GM23338 (cell line): Measurements from ENCODE around the gene SMNDC1. TPM values are rescaled to one million over a fixed set of nuclear protein-coding genes. Genes with fewer than 3 reads are reported as not detected.

Experiments used
- ATAC-seq: fragments of 200-7000 bp; cut with Tn5 transposase; 3 replicates; pipeline ENCODE4 v1.9.1; 2020
- DNase-seq: peaks from one replicate; pipeline ENCODE4 v3.0.0-alpha.2; 2015; ENCODE audit warnings: low spot score
- H2AFZ ChIP-seq: fragments of 200-600 bp; sonication (generic); 2 replicates; pipeline ENCODE4 v1.8.0; 2016; ENCODE audit warnings: antibody characterized with exemption, mild to moderate bottlenecking, moderate library complexity
- H3F3A ChIP-seq: fragments of 200-600 bp; sonication (generic); replicated peaks from 2 replicates; pipeline ENCODE4 v1.8.0; 2017; ENCODE audit warnings: antibody characterized with exemption, mixed run types, low read depth
- H3K27ac ChIP-seq: fragments of 200-600 bp; sonication (generic); 2 replicates; pipeline ENCODE4 v1.6.1; 2016; ENCODE audit warnings: low read depth
- H3K27me3 ChIP-seq: fragments of 200-600 bp; sonication (generic); 2 replicates; pipeline ENCODE4 v1.8.0; 2016; ENCODE audit warnings: mild to moderate bottlenecking, mixed run types, moderate library complexity; ENCODE audit not compliant: insufficient read depth
- H3K36me3 ChIP-seq: fragments of 200-600 bp; sonication (generic); 2 replicates; pipeline ENCODE4 v1.8.0; 2016; ENCODE audit warnings: mild to moderate bottlenecking; ENCODE audit not compliant: insufficient read depth
- H3K4me1 ChIP-seq: fragments of 200-600 bp; sonication (generic); 2 replicates; pipeline ENCODE4 v1.8.0; 2016; ENCODE audit warnings: mild to moderate bottlenecking, moderate library complexity; ENCODE audit not compliant: insufficient read depth
- H3K4me2 ChIP-seq: fragments of 200-600 bp; sonication (generic); 2 replicates; pipeline ENCODE4 v1.7.1; 2017; ENCODE audit warnings: mixed run types
- H3K4me3 ChIP-seq: fragments of 200-600 bp; sonication (generic); 2 replicates; pipeline ENCODE4 v1.6.1; 2016; ENCODE audit warnings: mixed run types
- H3K79me2 ChIP-seq: fragments of 200-600 bp; sonication (generic); replicated peaks from 2 replicates; pipeline ENCODE4 v1.8.0; 2017; ENCODE audit warnings: mild to moderate bottlenecking; ENCODE audit not compliant: insufficient read depth
- H3K9me2 ChIP-seq: fragments of 200-600 bp; sonication (generic); 2 replicates; pipeline ENCODE4 v1.8.0; 2017; ENCODE audit not compliant: insufficient read depth
- H4K20me1 ChIP-seq: fragments of 200-600 bp; sonication (generic); replicated peaks from 2 replicates; pipeline ENCODE4 v1.8.0; 2017; ENCODE audit warnings: mild to moderate bottlenecking; ENCODE audit not compliant: insufficient read depth
- H3K27ac Mint-ChIP-seq: 2 replicates; pipeline ENCODE4 v1.8.0; 2020; ENCODE audit warnings: inconsistent platforms, mild to moderate bottlenecking, moderate library complexity, mixed read lengths
- H3K27me3 Mint-ChIP-seq: 3 replicates; pipeline ENCODE4 v1.8.0; 2022; ENCODE audit warnings: low read depth, mild to moderate bottlenecking, moderate library complexity, mixed read lengths, inconsistent platforms; ENCODE audit not compliant: insufficient read depth, poor library complexity
- H3K36me3 Mint-ChIP-seq: 3 replicates; pipeline ENCODE4 v1.8.0; 2021; ENCODE audit warnings: low read depth, mild to moderate bottlenecking, inconsistent platforms, moderate library complexity, mixed read lengths
- H3K4me1 Mint-ChIP-seq: 3 replicates; pipeline ENCODE4 v1.8.0; 2020; ENCODE audit warnings: mild to moderate bottlenecking, inconsistent platforms, mixed read lengths
- H3K4me3 Mint-ChIP-seq: 3 replicates; pipeline ENCODE4 v1.8.0; 2021; ENCODE audit warnings: moderate library complexity, mild to moderate bottlenecking, inconsistent platforms, mixed read lengths
- H3K9me3 Mint-ChIP-seq: 3 replicates; pipeline ENCODE4 v1.8.0; 2020; ENCODE audit warnings: moderate library complexity, mild to moderate bottlenecking, inconsistent platforms, mixed read lengths
- CREB1 ChIP-seq: fragments of 250-450 bp; sonication (Bioruptor Pico); IDR thresholded peaks from 2 replicates; pipeline ENCODE4 v1.5.0; 2020; ENCODE audit warnings: low read depth, mild to moderate bottlenecking, moderate library complexity
- EZH2 ChIP-seq: fragments of 200-600 bp; sonication (generic); IDR thresholded peaks from one replicate; pipeline ENCODE4 v1.8.0; 2017; ENCODE audit warnings: antibody characterized with exemption, mild to moderate bottlenecking, low read depth; ENCODE audit not compliant: unreplicated experiment
- EZH2phosphoT487 ChIP-seq: fragments of 200-600 bp; sonication (generic); IDR thresholded peaks from one replicate; pipeline ENCODE4 v1.8.1; 2018; ENCODE audit warnings: antibody characterized with exemption; ENCODE audit not compliant: unreplicated experiment
- JUNB ChIP-seq: IDR thresholded peaks from one replicate; pipeline ENCODE4 v1.6.1; 2016; ENCODE audit warnings: antibody characterized with exemption; ENCODE audit not compliant: unreplicated experiment
- NANOG ChIP-seq: IDR thresholded peaks from 2 replicates; pipeline ENCODE4 v1.6.1; 2016; ENCODE audit warnings: antibody characterized with exemption, borderline replicate concordance
- POLR2AphosphoS5 ChIP-seq: IDR thresholded peaks from 2 replicates; pipeline ENCODE4 v1.6.1; 2016; ENCODE audit warnings: antibody characterized with exemption, low read depth
- STAT1 ChIP-seq: IDR thresholded peaks from one replicate; pipeline ENCODE4 v1.6.1; 2016; ENCODE audit warnings: antibody characterized with exemption; ENCODE audit not compliant: unreplicated experiment
- ZNF114 ChIP-seq: fragments of 250-450 bp; sonication (Bioruptor Pico); IDR thresholded peaks from 2 replicates; pipeline ENCODE4 v1.5.0; 2020; ENCODE audit warnings: mild to moderate bottlenecking, moderate library complexity
- ZNF331 ChIP-seq: fragments of 250-450 bp; sonication (Bioruptor Pico); IDR thresholded peaks from 2 replicates; pipeline ENCODE4 v1.5.0; 2020; ENCODE audit warnings: low read depth, mild to moderate bottlenecking, moderate library complexity
- polyA plus RNA-seq: library from polyadenylated mRNA; unstranded; fragments of >200 nt; fragmentation: Nextera tagmentation; extraction: Ambion mirVana; gene quantifications from 2 replicates; pipeline ENCODE4 v1.2.1, GENCODE V29; 2016
- total RNA-seq: library from RNA; depleted of rRNA; stranded (reverse); fragments of >200 nt; shearing (Covaris generic); gene quantifications from 2 replicates; pipeline ENCODE4 v1.2.3, GENCODE V29; 2014
- TF ChIP-seq, protein P1 (sequence below): IDR thresholded peaks from one replicate; pipeline ENCODE4 v1.6.1; 2018; ENCODE audit warnings: antibody characterized with exemption; ENCODE audit not compliant: unreplicated experiment
- TF ChIP-seq, protein P2 (sequence below): IDR thresholded peaks from 2 replicates; pipeline ENCODE4 v1.6.1; 2016; ENCODE audit warnings: antibody characterized with exemption
- TF ChIP-seq, protein P3 (sequence below): fragments of 250-450 bp; sonication (Bioruptor Pico); IDR thresholded peaks from 2 replicates; pipeline ENCODE4 v1.5.0; 2020; ENCODE audit warnings: mild to moderate bottlenecking, moderate library complexity
- TF ChIP-seq, protein P4 (sequence below), 2 experiments: fragments of 200-600 bp in 1 of 2; sonication (generic) in 1 of 2; conservative IDR thresholded peaks; 2 replicates each; pipeline versions ENCODE4 v1.5.1 to v1.6.1; 2016 to 2017; ENCODE audit warnings: antibody characterized with exemption in 2 of 2, low read depth in 2 of 2, mild to moderate bottlenecking in 2 of 2, moderate library complexity in 1 of 2

SMNDC1 gene
- total and polyA plus RNA-seq, 2 experiments from 2014 or later: 28.4 to 45.1 TPM

DNA sequence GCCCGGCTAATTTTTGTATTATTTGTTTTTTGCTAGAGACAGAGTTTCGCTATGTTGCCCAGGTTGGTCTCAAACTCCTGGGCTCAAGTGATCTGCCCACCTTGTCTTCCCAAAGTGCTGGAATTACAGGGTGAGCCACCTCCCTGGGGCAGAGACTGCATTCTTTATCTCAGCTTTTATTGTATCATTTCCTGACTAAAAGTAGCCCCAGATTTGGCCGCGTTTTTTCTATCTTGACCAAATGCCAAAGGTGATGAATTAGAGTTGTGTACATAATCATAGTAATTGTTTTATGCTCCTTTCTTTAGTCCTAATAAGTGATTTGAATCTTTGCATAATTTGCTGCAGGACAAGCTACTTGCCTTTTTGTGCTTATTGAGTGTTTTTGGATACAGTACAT is 3.1 kb upstream of the SMNDC1 start:
- H3K27ac Mint-ChIP-seq: no peak overlapping the region
- no peaks in the 10 kb centered on the region for H3K9me3 Mint-ChIP-seq
- H3K27ac ChIP-seq: no peak overlapping the region
- H3K4me3 ChIP-seq: no peak overlapping the region
- no peak for TF ChIP-seq CREB1 (CRISPR knock-in tag)
- no peak for TF ChIP-seq EZH2phosphoT487
- TF ChIP-seq, protein P1, sequence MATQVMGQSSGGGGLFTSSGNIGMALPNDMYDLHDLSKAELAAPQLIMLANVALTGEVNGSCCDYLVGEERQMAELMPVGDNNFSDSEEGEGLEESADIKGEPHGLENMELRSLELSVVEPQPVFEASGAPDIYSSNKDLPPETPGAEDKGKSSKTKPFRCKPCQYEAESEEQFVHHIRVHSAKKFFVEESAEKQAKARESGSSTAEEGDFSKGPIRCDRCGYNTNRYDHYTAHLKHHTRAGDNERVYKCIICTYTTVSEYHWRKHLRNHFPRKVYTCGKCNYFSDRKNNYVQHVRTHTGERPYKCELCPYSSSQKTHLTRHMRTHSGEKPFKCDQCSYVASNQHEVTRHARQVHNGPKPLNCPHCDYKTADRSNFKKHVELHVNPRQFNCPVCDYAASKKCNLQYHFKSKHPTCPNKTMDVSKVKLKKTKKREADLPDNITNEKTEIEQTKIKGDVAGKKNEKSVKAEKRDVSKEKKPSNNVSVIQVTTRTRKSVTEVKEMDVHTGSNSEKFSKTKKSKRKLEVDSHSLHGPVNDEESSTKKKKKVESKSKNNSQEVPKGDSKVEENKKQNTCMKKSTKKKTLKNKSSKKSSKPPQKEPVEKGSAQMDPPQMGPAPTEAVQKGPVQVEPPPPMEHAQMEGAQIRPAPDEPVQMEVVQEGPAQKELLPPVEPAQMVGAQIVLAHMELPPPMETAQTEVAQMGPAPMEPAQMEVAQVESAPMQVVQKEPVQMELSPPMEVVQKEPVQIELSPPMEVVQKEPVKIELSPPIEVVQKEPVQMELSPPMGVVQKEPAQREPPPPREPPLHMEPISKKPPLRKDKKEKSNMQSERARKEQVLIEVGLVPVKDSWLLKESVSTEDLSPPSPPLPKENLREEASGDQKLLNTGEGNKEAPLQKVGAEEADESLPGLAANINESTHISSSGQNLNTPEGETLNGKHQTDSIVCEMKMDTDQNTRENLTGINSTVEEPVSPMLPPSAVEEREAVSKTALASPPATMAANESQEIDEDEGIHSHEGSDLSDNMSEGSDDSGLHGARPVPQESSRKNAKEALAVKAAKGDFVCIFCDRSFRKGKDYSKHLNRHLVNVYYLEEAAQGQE: no peak
- TF ChIP-seq ZNF114 (CRISPR knock-in tag): no peak
- no peak for TF ChIP-seq JUNB
- TF ChIP-seq, protein P2, sequence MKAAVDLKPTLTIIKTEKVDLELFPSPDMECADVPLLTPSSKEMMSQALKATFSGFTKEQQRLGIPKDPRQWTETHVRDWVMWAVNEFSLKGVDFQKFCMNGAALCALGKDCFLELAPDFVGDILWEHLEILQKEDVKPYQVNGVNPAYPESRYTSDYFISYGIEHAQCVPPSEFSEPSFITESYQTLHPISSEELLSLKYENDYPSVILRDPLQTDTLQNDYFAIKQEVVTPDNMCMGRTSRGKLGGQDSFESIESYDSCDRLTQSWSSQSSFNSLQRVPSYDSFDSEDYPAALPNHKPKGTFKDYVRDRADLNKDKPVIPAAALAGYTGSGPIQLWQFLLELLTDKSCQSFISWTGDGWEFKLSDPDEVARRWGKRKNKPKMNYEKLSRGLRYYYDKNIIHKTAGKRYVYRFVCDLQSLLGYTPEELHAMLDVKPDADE: no peak
- no peak for TF ChIP-seq ZNF331
- TF ChIP-seq NANOG: no peak
- no peak for TF ChIP-seq EZH2
- no peak for TF ChIP-seq STAT1
- TF ChIP-seq, protein P3, sequence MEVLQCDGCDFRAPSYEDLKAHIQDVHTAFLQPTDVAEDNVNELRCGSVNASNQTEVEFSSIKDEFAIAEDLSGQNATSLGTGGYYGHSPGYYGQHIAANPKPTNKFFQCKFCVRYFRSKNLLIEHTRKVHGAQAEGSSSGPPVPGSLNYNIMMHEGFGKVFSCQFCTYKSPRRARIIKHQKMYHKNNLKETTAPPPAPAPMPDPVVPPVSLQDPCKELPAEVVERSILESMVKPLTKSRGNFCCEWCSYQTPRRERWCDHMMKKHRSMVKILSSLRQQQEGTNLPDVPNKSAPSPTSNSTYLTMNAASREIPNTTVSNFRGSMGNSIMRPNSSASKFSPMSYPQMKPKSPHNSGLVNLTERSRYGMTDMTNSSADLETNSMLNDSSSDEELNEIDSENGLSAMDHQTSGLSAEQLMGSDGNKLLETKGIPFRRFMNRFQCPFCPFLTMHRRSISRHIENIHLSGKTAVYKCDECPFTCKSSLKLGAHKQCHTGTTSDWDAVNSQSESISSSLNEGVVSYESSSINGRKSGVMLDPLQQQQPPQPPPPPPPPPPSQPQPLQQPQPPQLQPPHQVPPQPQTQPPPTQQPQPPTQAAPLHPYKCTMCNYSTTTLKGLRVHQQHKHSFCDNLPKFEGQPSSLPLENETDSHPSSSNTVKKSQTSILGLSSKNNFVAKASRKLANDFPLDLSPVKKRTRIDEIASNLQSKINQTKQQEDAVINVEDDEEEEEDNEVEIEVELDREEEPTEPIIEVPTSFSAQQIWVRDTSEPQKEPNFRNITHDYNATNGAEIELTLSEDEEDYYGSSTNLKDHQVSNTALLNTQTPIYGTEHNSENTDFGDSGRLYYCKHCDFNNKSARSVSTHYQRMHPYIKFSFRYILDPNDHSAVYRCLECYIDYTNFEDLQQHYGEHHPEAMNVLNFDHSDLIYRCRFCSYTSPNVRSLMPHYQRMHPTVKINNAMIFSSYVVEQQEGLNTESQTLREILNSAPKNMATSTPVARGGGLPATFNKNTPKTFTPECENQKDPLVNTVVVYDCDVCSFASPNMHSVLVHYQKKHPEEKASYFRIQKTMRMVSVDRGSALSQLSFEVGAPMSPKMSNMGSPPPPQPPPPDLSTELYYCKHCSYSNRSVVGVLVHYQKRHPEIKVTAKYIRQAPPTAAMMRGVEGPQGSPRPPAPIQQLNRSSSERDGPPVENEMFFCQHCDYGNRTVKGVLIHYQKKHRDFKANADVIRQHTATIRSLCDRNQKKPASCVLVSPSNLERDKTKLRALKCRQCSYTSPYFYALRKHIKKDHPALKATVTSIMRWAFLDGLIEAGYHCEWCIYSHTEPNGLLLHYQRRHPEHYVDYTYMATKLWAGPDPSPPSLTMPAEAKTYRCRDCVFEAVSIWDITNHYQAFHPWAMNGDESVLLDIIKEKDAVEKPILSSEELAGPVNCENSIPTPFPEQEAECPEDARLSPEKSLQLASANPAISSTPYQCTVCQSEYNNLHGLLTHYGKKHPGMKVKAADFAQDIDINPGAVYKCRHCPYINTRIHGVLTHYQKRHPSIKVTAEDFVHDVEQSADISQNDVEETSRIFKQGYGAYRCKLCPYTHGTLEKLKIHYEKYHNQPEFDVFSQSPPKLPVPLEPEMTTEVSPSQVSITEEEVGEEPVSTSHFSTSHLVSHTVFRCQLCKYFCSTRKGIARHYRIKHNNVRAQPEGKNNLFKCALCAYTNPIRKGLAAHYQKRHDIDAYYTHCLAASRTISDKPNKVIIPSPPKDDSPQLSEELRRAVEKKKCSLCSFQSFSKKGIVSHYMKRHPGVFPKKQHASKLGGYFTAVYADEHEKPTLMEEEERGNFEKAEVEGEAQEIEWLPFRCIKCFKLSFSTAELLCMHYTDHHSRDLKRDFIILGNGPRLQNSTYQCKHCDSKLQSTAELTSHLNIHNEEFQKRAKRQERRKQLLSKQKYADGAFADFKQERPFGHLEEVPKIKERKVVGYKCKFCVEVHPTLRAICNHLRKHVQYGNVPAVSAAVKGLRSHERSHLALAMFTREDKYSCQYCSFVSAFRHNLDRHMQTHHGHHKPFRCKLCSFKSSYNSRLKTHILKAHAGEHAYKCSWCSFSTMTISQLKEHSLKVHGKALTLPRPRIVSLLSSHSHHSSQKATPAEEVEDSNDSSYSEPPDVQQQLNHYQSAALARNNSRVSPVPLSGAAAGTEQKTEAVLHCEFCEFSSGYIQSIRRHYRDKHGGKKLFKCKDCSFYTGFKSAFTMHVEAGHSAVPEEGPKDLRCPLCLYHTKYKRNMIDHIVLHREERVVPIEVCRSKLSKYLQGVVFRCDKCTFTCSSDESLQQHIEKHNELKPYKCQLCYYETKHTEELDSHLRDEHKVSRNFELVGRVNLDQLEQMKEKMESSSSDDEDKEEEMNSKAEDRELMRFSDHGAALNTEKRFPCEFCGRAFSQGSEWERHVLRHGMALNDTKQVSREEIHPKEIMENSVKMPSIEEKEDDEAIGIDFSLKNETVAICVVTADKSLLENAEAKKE: no peak
- no peak for TF ChIP-seq POLR2AphosphoS5
- TF ChIP-seq, protein P4, sequence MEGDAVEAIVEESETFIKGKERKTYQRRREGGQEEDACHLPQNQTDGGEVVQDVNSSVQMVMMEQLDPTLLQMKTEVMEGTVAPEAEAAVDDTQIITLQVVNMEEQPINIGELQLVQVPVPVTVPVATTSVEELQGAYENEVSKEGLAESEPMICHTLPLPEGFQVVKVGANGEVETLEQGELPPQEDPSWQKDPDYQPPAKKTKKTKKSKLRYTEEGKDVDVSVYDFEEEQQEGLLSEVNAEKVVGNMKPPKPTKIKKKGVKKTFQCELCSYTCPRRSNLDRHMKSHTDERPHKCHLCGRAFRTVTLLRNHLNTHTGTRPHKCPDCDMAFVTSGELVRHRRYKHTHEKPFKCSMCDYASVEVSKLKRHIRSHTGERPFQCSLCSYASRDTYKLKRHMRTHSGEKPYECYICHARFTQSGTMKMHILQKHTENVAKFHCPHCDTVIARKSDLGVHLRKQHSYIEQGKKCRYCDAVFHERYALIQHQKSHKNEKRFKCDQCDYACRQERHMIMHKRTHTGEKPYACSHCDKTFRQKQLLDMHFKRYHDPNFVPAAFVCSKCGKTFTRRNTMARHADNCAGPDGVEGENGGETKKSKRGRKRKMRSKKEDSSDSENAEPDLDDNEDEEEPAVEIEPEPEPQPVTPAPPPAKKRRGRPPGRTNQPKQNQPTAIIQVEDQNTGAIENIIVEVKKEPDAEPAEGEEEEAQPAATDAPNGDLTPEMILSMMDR (conservative IDR thresholded peaks at IDR 0.05; ENCODE audit: low read depth in 2 of 2): no peak
- ATAC-seq (no peak), DNase-seq (no peak)
- H3K27me3 ChIP-seq: no peaks in the 10 kb centered on the region
- H2AFZ ChIP-seq: no peak overlapping the region
- no peak overlapping the region for H3K4me2 ChIP-seq
- H3K36me3 ChIP-seq: peaks cover 5% of the 10 kb centered on the region; the same call in 1 of the 2 replicates
- H3K4me1 ChIP-seq: peaks cover 5% of the 10 kb centered on the region
- no peaks in the 10 kb centered on the region for H4K20me1 ChIP-seq
- H3K4me3 Mint-ChIP-seq: no peak overlapping the region
- peaks cover 16% of the 10 kb centered on the region for H3K79me2 ChIP-seq
- no peaks in the 10 kb centered on the region for H3K9me2 ChIP-seq
- no peaks in the 10 kb centered on the region for H3F3A ChIP-seq
- H3K4me1 Mint-ChIP-seq: peaks cover 28% of the 10 kb centered on the region
- peaks cover 8% of the 10 kb centered on the region for H3K27me3 Mint-ChIP-seq
- H3K36me3 Mint-ChIP-seq: peaks cover 15% of the 10 kb centered on the region; the same call in 2 of the 3 replicates
